Ishikawa (cell line): ENCODE data around the gene PYGL.

Source experiments
- CEBPB ChIP-seq: IDR thresholded peaks from 2 replicates; pipeline ENCODE4 v1.6.1; 2012
- CREB1 ChIP-seq: IDR thresholded peaks from 2 replicates; pipeline ENCODE4 v1.6.1; 2012; ENCODE audit warnings: low read depth
- EGR1 ChIP-seq: IDR thresholded peaks from 2 replicates; pipeline ENCODE4 v1.6.1; 2012
- EP300 ChIP-seq: IDR thresholded peaks from 2 replicates; pipeline ENCODE4 v1.6.1; 2012; ENCODE audit warnings: borderline replicate concordance
- FOXM1 ChIP-seq: IDR thresholded peaks from 2 replicates; pipeline ENCODE4 v1.6.1; 2012; ENCODE audit warnings: low read depth, borderline replicate concordance
- NFIC ChIP-seq: IDR thresholded peaks from 2 replicates; pipeline ENCODE4 v1.6.1; 2012
- RAD21 ChIP-seq: IDR thresholded peaks from 2 replicates; pipeline ENCODE4 v1.6.1; 2012; ENCODE audit warnings: low read depth
- TAF1 ChIP-seq: IDR thresholded peaks from 2 replicates; pipeline ENCODE4 v1.6.1; 2012; ENCODE audit warnings: low read depth, mild to moderate bottlenecking
- TCF12 ChIP-seq: IDR thresholded peaks from 2 replicates; pipeline ENCODE4 v1.6.1; 2012; ENCODE audit warnings: low read depth
- TEAD4 ChIP-seq: IDR thresholded peaks from 2 replicates; pipeline ENCODE4 v1.6.1; 2012
- YY1 ChIP-seq: IDR thresholded peaks from 2 replicates; pipeline ENCODE4 v1.6.1; 2012; ENCODE audit warnings: low read depth
- ZBTB7A ChIP-seq: IDR thresholded peaks from 2 replicates; pipeline ENCODE4 v1.6.1; 2012; ENCODE audit warnings: low read depth
- TF ChIP-seq, protein P1 (sequence below): IDR thresholded peaks from 2 replicates; pipeline ENCODE4 v1.6.1; 2012
- TF ChIP-seq, protein P2 (sequence below): IDR thresholded peaks from 2 replicates; pipeline ENCODE4 v1.6.1; 2012
- TF ChIP-seq, protein P3 (sequence below): IDR thresholded peaks from 2 replicates; pipeline ENCODE4 v1.6.1; 2012; ENCODE audit warnings: low read depth, mild to moderate bottlenecking

Gene PYGL

DNA sequence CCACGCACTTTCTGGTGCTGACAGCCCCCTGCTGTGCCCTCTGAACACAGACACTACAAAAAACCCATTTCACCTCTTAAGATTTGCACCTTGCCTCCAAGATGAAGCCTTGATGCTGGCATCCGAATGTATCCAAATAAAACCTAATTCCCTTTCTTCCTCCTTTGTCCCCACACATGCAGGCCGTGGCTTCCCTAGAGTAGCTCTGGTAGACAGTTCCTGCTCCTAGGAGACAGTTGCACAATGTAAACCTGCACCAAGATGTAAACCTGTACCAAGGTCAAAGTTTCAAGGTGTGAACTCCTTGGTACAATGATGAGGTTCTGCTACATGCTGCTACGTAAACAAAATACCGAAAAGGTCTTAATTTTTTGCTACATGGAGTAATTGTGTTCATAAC, 73.1 kb downstream of the PYGL start:
- TF ChIP-seq NFIC (no peak), YY1 (no peak), TCF12 (no peak), RAD21 (no peak), TAF1 (no peak), TEAD4 (no peak), CREB1 (no peak), CEBPB (no peak), FOXM1 (no peak)
- TF ChIP-seq, protein P1, sequence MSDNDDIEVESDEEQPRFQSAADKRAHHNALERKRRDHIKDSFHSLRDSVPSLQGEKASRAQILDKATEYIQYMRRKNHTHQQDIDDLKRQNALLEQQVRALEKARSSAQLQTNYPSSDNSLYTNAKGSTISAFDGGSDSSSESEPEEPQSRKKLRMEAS = no peak
- TF ChIP-seq, protein P2, sequence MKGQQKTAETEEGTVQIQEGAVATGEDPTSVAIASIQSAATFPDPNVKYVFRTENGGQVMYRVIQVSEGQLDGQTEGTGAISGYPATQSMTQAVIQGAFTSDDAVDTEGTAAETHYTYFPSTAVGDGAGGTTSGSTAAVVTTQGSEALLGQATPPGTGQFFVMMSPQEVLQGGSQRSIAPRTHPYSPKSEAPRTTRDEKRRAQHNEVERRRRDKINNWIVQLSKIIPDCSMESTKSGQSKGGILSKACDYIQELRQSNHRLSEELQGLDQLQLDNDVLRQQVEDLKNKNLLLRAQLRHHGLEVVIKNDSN = no peak

DNA sequence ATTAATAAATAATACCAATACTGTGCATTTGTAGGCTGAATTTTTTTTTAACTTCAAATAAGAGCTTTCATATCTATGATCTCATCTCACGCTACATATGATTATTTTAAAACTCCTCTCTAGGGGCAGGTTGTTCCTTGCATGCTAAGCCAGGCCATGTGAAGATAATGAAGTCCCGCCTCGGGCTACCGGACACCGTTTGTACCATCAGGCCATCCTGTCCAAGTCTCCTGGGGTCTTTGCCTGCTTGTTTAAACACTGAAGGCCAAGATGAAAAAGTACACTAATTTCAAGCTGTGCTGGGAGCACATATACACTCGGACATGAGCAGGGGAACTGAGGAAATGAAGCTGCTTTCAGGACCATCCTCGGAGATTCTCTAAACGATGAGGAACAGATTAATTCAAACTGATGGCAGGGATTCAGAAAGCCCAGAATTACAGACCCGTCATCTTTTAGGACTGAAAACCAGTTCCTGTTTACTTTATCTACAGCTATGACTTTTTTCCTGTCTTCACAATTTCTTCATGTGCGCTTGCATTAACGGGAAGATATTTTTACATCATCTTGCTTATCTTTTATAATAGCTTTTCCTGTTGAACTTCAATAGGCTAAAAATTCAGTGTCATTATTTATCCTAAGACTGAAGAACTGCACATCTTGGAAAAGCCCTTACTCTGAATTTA, 78.7 kb downstream of the PYGL start:
- TF ChIP-seq RAD21 (no peak), FOXM1 (no peak), NFIC (no peak), TAF1 (no peak), CEBPB (no peak)
- TF ChIP-seq, protein P3, sequence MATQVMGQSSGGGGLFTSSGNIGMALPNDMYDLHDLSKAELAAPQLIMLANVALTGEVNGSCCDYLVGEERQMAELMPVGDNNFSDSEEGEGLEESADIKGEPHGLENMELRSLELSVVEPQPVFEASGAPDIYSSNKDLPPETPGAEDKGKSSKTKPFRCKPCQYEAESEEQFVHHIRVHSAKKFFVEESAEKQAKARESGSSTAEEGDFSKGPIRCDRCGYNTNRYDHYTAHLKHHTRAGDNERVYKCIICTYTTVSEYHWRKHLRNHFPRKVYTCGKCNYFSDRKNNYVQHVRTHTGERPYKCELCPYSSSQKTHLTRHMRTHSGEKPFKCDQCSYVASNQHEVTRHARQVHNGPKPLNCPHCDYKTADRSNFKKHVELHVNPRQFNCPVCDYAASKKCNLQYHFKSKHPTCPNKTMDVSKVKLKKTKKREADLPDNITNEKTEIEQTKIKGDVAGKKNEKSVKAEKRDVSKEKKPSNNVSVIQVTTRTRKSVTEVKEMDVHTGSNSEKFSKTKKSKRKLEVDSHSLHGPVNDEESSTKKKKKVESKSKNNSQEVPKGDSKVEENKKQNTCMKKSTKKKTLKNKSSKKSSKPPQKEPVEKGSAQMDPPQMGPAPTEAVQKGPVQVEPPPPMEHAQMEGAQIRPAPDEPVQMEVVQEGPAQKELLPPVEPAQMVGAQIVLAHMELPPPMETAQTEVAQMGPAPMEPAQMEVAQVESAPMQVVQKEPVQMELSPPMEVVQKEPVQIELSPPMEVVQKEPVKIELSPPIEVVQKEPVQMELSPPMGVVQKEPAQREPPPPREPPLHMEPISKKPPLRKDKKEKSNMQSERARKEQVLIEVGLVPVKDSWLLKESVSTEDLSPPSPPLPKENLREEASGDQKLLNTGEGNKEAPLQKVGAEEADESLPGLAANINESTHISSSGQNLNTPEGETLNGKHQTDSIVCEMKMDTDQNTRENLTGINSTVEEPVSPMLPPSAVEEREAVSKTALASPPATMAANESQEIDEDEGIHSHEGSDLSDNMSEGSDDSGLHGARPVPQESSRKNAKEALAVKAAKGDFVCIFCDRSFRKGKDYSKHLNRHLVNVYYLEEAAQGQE = no peak

DNA sequence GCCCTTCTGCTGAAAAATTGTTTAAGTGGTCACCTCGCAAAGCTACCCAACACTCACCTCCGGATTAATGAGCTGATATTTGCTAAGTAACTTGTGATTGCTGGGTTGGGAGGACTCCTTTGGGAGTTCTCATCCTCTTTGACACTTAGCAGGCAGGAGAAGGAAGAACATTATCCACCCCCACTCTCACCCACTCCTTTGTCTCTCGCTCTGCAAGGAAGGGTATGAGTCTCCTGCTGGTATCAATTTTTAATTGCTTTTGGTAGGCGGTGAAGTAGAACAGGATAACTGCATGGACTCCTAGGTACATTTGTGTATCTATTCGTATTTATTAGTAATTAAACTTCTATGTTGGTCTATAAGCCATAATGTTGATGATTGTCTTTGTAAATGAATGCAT, 79.3 kb downstream of the PYGL start:
- TF ChIP-seq TEAD4 (no peak), YY1 (no peak), NFIC (no peak), RAD21 (no peak), TCF12 (no peak)
- TF ChIP-seq, protein P1 = no peak
- TF ChIP-seq, protein P2 = no peak

DNA sequence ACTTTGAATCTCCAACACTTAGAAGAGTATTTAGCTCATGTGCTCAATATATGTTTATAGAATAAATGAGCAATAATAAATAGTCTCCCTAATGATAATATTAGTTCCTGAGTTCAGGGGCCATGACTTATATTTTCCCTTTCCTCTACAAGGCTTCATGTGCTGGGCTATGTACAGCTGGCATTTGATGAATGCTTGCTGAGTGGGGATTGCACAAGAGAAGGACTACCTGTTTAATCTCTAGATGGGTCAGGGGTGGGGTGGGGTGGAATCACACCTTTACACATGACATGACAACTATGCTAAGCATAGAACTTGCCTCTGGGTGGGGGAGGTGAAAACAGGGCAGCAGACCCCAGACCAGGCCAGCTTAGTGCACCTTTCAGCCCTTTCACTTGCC, 80.0 kb downstream of the PYGL start:
- TF ChIP-seq EGR1 = no peak
- TF ChIP-seq, protein P2 = no peak
- no peak for TF ChIP-seq RAD21
- TF ChIP-seq TCF12 = no peak
- TF ChIP-seq TEAD4 = no peak
- TF ChIP-seq EP300 = no peak
- TF ChIP-seq TAF1 = no peak
- TF ChIP-seq FOXM1 = no peak
- TF ChIP-seq NFIC = no peak
- no peak for TF ChIP-seq ZBTB7A
- TF ChIP-seq YY1 = no peak

DNA sequence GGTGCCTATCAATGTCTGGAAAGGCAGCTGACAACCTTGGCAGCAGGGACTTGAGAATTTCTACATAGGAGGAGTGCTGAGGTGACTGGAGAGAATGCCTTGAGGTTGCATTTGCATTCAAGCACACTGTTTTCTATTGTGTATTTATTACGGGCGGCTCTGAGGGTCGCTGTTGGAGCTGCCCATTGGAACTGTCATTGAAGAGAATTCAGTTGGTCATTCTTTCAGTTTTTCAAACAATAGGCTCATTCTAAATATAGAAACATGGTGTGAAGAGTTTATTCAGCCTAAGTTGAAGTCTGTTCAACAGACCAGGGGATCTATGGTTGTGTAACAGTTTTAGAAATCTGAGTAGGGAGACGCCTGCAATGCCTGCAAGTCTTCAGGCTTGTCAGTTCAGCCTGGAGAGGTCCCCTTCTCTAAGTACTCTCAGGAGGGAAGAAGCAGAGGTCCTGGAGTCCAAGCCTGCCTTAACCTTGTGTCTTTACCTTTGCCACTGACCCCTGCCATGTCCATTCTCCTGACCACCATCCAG, 82.2 kb downstream of the PYGL start:
- TF ChIP-seq TAF1 (no peak), NFIC (no peak), TCF12 (no peak), TEAD4 (no peak), EP300 (no peak), RAD21 (no peak), FOXM1 (no peak), CREB1 (no peak), YY1 (no peak), ZBTB7A (no peak), CEBPB (no peak), EGR1 (no peak)
- TF ChIP-seq, protein P3 = no peak
- TF ChIP-seq, protein P1 = no peak
- TF ChIP-seq, protein P2 = no peak
